C4-2B (cell line): ENCODE data around the gene ARHGAP10.

Experiments used
- CTCF ChIP-seq: fragments of 450-650 bp; conservative IDR thresholded peaks from 2 replicates; pipeline ENCODE4 v1.5.1; 2017; ENCODE audit warnings: mild to moderate bottlenecking
- ZFX ChIP-seq: fragments of 450-650 bp; IDR thresholded peaks from 2 replicates; pipeline ENCODE4 v1.6.1; 2017

- no peak for TF ChIP-seq CTCF
- TF ChIP-seq ZFX: no peak
Measured at GRCh38 chr4:147916351-147916750, 184.5 kb downstream of the ARHGAP10 start.
